Kidney epithelial cell (primary cell): Measurements from ENCODE around the gene PNKD. TPM values are rescaled to one million over a fixed set of nuclear protein-coding genes. Genes with fewer than 3 reads are reported as not detected.

ENCODE experiments used
- DNase-seq: peaks from one replicate; pipeline ENCODE4 v3.0.0-alpha.2; 2010; ENCODE audit warnings: low read depth
- H3K27me3 ChIP-seq: 2 replicates; pipeline ENCODE4 v1.6.0; 2011; ENCODE audit warnings: low read length; ENCODE audit not compliant: control insufficient read depth, insufficient read depth
- H3K36me3 ChIP-seq: 2 replicates; pipeline ENCODE4 v1.5.1; 2011; ENCODE audit warnings: low read length; ENCODE audit not compliant: control insufficient read depth, insufficient read depth
- H3K4me3 ChIP-seq: 2 replicates; pipeline ENCODE4 v1.5.1; 2011; ENCODE audit warnings: low read depth, mild to moderate bottlenecking, control low read depth, low read length
- CTCF ChIP-seq: IDR thresholded peaks from 2 replicates; pipeline ENCODE4 v1.5.1; 2011; ENCODE audit warnings: mild to moderate bottlenecking, moderate library complexity, low read length, control low read depth, inconsistent platforms; ENCODE audit not compliant: insufficient read depth, poor library complexity, severe bottlenecking
- total RNA-seq: library from RNA; depleted of rRNA; stranded (reverse); fragments of >200 nt; gene quantifications from 2 replicates; pipeline ENCODE4 v1.2.3, GENCODE V29; 2015

The PNKD gene
- total RNA-seq, 1 donor from 2014 or later, result 45.4 TPM

DNA sequence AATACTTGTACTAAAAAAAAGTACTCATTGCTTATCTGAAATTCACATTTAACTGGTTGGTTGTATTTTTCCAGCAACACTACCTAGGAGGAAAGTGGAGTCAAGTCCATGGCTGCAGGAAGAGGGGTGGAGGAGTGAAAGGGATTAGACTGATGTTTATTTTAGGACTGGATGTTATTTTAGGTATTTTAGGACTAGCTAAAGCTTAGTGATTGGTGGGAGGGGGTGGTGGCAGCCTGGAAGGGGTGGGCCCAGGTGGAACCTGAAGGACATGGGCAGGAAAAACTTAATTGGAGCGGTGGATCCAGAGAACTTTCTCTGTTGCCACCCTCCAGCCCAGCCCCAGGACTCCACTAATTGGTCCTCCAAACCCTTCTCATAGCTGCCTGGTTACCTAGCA, 25.9 kb downstream of the PNKD start:
- no peaks in the 10 kb centered on the region for H3K36me3 ChIP-seq
- H3K27me3 ChIP-seq, result no peaks in the 10 kb centered on the region
- H3K4me3 ChIP-seq, result no peak overlapping the region
- no peak for DNase-seq
- TF ChIP-seq CTCF, result no peak

GRCh38 chr2:218296847-218297246, 26.5 kb downstream of the PNKD start:
- Histone ChIP-seq H3K27me3 (no peaks in the 10 kb centered on the region), H3K4me3 (no peak overlapping the region), H3K36me3 (no peaks in the 10 kb centered on the region)
- DNase-seq, result no peak
- TF ChIP-seq CTCF, result no peak

GRCh38 chr2:218298314-218298875, 28.1 kb downstream of the PNKD start:
- Histone ChIP-seq H3K4me3 (no peak overlapping the region), H3K36me3 (no peaks in the 10 kb centered on the region), H3K27me3 (no peaks in the 10 kb centered on the region)
- no peak for DNase-seq
- no peak for TF ChIP-seq CTCF

- no peak for TF ChIP-seq CTCF
- DNase-seq, result no peak
- Histone ChIP-seq H3K36me3 (no peaks in the 10 kb centered on the region), H3K4me3 (no peak overlapping the region), H3K27me3 (no peaks in the 10 kb centered on the region)
Observed at GRCh38 chr2:218300141-218300540, 29.8 kb downstream of the PNKD start.

GRCh38 chr2:218301176-218301819, 31.0 kb downstream of the PNKD start:
- DNase-seq, result peak; percentile 45
- no peaks in the 10 kb centered on the region for H3K36me3 ChIP-seq
- no peak overlapping the region for H3K4me3 ChIP-seq
- no peaks in the 10 kb centered on the region for H3K27me3 ChIP-seq
- TF ChIP-seq CTCF, result peak; percentile 92

GRCh38 chr2:218305383-218305782, 35.1 kb downstream of the PNKD start:
- no peaks in the 10 kb centered on the region for H3K36me3 ChIP-seq
- no peak for DNase-seq
- no peaks in the 10 kb centered on the region for H3K27me3 ChIP-seq
- no peak overlapping the region for H3K4me3 ChIP-seq
- TF ChIP-seq CTCF, result no peak
